ENCODE data around the gene SRCAP. TPM values are rescaled to one million over a fixed set of nuclear protein-coding genes. Genes with fewer than 3 reads are reported as not detected.

SRCAP gene
- polyA plus RNA-seq, 1 of the 3 experiments (the other 2 are of a cell fraction): 5.6 TPM

GRCh38 chr16:30669026-30669902 lies 29.7 kb upstream of the SRCAP start (continued):
- TF ChIP-seq REST (IDR thresholded peaks at IDR 0.05; ENCODE audit: low read depth, low read length): no peak
- no peak for TF ChIP-seq RCOR1 (IDR thresholded peaks at IDR 0.05; ENCODE audit: low read length)
- no peak for TF ChIP-seq CHD2 (IDR thresholded peaks at IDR 0.05; ENCODE audit: low read length, partially characterized antibody)
- no peak for TF ChIP-seq GATA2 (CRISPR knock-in tag; IDR thresholded peaks at IDR 0.05)
- no peak for TF ChIP-seq NFIC (IDR thresholded peaks at IDR 0.05; ENCODE audit: borderline replicate concordance)

- ChIA-PET CTCF (interaction anchor here (0.7 to 0.8 kb wide), 2 partner anchors 10 to 16 kb away, joined by 3 read pairs; no protein-coding TSS in a partner anchor), POLR2A (no interaction called here)
- H3K9me3 ChIP-seq: no peaks in the 10 kb centered on the region
- no peak overlapping the region for H3K9ac ChIP-seq
- no peak overlapping the region for H3K4me3 ChIP-seq (ENCODE audit: low read depth in 2 of 2, low read length in 1 of 2)
- no peak for DNase-seq
- H3K9me2 ChIP-seq: no peaks in the 10 kb centered on the region
- no peak overlapping the region for H3K27ac ChIP-seq (ENCODE audit: low read depth in 2 of 2, low read length in 1 of 2)
- TF ChIP-seq GATA2 (CRISPR knock-in tag; IDR thresholded peaks at IDR 0.05): no peak
- no peak for TF ChIP-seq NFIC (IDR thresholded peaks at IDR 0.05; ENCODE audit: borderline replicate concordance)
- no peak for TF ChIP-seq CHD2 (IDR thresholded peaks at IDR 0.05; ENCODE audit: low read length, partially characterized antibody)
- TF ChIP-seq YY1 (IDR thresholded peaks at IDR 0.05; ENCODE audit: low read depth): no peak
- TF ChIP-seq SMC3 (IDR thresholded peaks at IDR 0.05; ENCODE audit: low read depth, low read length): no peak
- no peak for TF ChIP-seq IRF3 (IDR thresholded peaks at IDR 0.05; ENCODE audit: low read depth, low read length)
- TF ChIP-seq TAF1 (IDR thresholded peaks at IDR 0.05; ENCODE audit: borderline replicate concordance, low read depth, low read length): no peak
- TF ChIP-seq TEAD4 (IDR thresholded peaks at IDR 0.05; ENCODE audit: borderline replicate concordance, insufficient read depth): no peak
- no peak for TF ChIP-seq RFX5 (IDR thresholded peaks at IDR 0.05; ENCODE audit: low read length)
- no peak for TF ChIP-seq SIN3A (IDR thresholded peaks at IDR 0.05; ENCODE audit: borderline replicate concordance, low read depth, low read length)
- no peak; the same call in 1 of the 2 replicates for TF ChIP-seq CTCF (IDR thresholded peaks at IDR 0.05)
- no peak for TF ChIP-seq TCF12 (IDR thresholded peaks at IDR 0.05)
- no peak for TF ChIP-seq MXI1 (IDR thresholded peaks at IDR 0.05; ENCODE audit: low read depth, low read length)
- no peak for TF ChIP-seq JUND (IDR thresholded peaks at IDR 0.05)
- no peak for TF ChIP-seq GABPA (IDR thresholded peaks at IDR 0.05; ENCODE audit: low read depth)
- no peak for TF ChIP-seq USF2 (IDR thresholded peaks at IDR 0.05; ENCODE audit: borderline replicate concordance, low read depth, low read length)
- TF ChIP-seq MEF2A (IDR thresholded peaks at IDR 0.05; ENCODE audit: borderline replicate concordance, low read depth): no peak
- no peaks in the 10 kb centered on the region for H4K20me1 ChIP-seq (ENCODE audit: insufficient read depth)
- 90% methylated on average over 14 of the region's 14 CpGs for WGBS (ENCODE audit: low lambda C conversion rate)
- H3K4me2 ChIP-seq: no peak overlapping the region
- peaks cover 10% of the 10 kb centered on the region for H3F3A ChIP-seq (replicated peaks; ENCODE audit: insufficient read depth)
- H3K79me2 ChIP-seq (ENCODE audit: insufficient read depth): no peaks in the 10 kb centered on the region
- H3K27me3 ChIP-seq (ENCODE audit: insufficient read depth): no peaks in the 10 kb centered on the region
- no peaks in the 10 kb centered on the region for H3K4me1 ChIP-seq (ENCODE audit: control insufficient read depth in 1 of 2, insufficient read depth in 2 of 2, low read depth in 1 of 2, low read length in 1 of 2)
- H2AFZ ChIP-seq (ENCODE audit: low read depth): no peak overlapping the region
- peaks cover 27 to 50% of the 10 kb centered on the region in 2 experiments for H3K36me3 ChIP-seq (replicated peaks in 1 of 2; ENCODE audit: control insufficient read depth in 1 of 2, insufficient read depth in 2 of 2, low read length in 1 of 2)
Measured at GRCh38 chr16:30669903-30670824, 28.8 kb upstream of the SRCAP start.
